ENCODE data around the gene ADAMTS13.
"Not testable (repeated sequence)": the region's sequence is repeated elsewhere in the genome, so short reads cannot be mapped to it uniquely, and the experiment has no call there.

ADAMTS13 gene

GRCh38 chr9:133392308-133392707, 29.9 kb upstream of the ADAMTS13 start:
- not testable (repeated sequence) for DNase-seq (ENCODE audit: low spot score)

- no peak for DNase-seq (ENCODE audit: low spot score)
Measured at GRCh38 chr9:133393399-133393798, 28.8 kb upstream of the ADAMTS13 start.

- DNase-seq (ENCODE audit: low spot score): no peak
Measured at GRCh38 chr9:133394687-133395271, 27.4 kb upstream of the ADAMTS13 start.

GRCh38 chr9:133396952-133397351, 25.2 kb upstream of the ADAMTS13 start:
- DNase-seq (ENCODE audit: low spot score): peak; percentile 57

GRCh38 chr9:133397370-133397769, 24.8 kb upstream of the ADAMTS13 start:
- no peak for DNase-seq (ENCODE audit: low spot score)

GRCh38 chr9:133397895-133398294, 24.3 kb upstream of the ADAMTS13 start:
- DNase-seq (ENCODE audit: low spot score): no peak

- no peak for DNase-seq (ENCODE audit: low spot score)
Measured at GRCh38 chr9:133400292-133400691, 21.9 kb upstream of the ADAMTS13 start.

- DNase-seq (ENCODE audit: low spot score): no peak
Measured at GRCh38 chr9:133401588-133401987, 20.6 kb upstream of the ADAMTS13 start.

GRCh38 chr9:133402689-133403088, 19.5 kb upstream of the ADAMTS13 start:
- no peak for DNase-seq (ENCODE audit: low spot score)

GRCh38 chr9:133403766-133404453, 18.3 kb upstream of the ADAMTS13 start:
- DNase-seq (ENCODE audit: low spot score): peak; percentile 74

GRCh38 chr9:133404454-133405002, 17.6 kb upstream of the ADAMTS13 start:
- DNase-seq (ENCODE audit: low spot score): no peak

GRCh38 chr9:133405508-133406438, 16.4 kb upstream of the ADAMTS13 start:
- no peak for DNase-seq (ENCODE audit: low spot score)

GRCh38 chr9:133406480-133407307, 15.5 kb upstream of the ADAMTS13 start:
- DNase-seq (ENCODE audit: low spot score): peak; percentile 93

GRCh38 chr9:133408042-133408441, 14.1 kb upstream of the ADAMTS13 start:
- no peak for DNase-seq (ENCODE audit: low spot score)

GRCh38 chr9:133415170-133415569, 7.0 kb upstream of the ADAMTS13 start:
- no peak for DNase-seq (ENCODE audit: low spot score)

- peak; percentile 93 for DNase-seq (ENCODE audit: low spot score)
Measured at GRCh38 chr9:133417541-133418461, 4.4 kb upstream of the ADAMTS13 start, which contains the start of gene REXO4. Gene REXO4, minus strand, starts transcription at chr9:133418010. Its CDS starts 166 bp downstream, at chr9:133417844.

GRCh38 chr9:133419005-133419404, 3.2 kb upstream of the ADAMTS13 start:
- no peak for DNase-seq (ENCODE audit: low spot score)

- no peak for DNase-seq (ENCODE audit: low spot score)
Measured at GRCh38 chr9:133420392-133420827, 1.8 kb upstream of the ADAMTS13 start.

GRCh38 chr9:133423216-133423615, 1.0 kb downstream of the ADAMTS13 start:
- no peak for DNase-seq (ENCODE audit: low spot score)

- no peak for DNase-seq (ENCODE audit: low spot score)
Measured at GRCh38 chr9:133424187-133424586, 2.0 kb downstream of the ADAMTS13 start.
